ENCODE results near the gene HOXB5.
A peak's percentile ranks its signal among the peaks of the same experiment; 100 is the strongest.

Gene HOXB5

DNA sequence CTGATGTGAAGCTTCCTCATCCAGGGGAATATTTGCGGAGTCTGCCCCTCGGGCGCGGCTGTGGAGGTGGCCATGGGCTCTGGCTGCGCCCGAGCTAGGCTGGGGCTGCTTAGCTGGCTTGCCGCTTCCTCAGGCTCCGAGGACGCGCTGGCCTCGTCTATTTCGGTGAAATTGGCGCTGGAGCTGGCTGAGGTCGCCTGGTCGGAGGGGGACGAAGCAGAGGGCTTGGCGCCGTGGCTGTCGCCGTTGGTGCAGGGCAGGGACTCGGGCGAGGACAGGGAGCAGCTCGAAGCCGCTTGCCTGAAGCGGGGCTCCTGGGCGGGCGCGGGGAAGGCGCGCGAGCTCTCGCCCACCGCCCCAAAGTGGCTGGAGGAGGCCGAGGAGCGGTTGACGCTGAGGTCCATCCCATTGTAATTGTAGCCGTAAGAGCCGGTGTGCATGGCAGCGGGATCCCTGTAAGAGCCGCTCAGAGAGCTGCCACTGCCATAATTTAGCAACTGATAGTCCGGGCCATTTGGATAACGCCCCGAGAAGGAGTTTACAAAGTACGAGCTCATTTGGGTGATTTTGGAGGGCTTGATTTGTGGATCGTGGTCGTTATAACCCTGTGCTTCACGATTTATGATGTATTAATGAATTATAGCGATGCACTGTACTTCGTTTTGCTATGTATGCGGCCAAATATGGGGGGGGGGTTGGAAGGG is at the start of gene HOXB5:
HOXB5 (minus strand) TSS at position 654 of the 704 bp plus-strand sequence; CDS start at position 557, 97 bp downstream.
- TF ChIP-seq, protein P1, sequence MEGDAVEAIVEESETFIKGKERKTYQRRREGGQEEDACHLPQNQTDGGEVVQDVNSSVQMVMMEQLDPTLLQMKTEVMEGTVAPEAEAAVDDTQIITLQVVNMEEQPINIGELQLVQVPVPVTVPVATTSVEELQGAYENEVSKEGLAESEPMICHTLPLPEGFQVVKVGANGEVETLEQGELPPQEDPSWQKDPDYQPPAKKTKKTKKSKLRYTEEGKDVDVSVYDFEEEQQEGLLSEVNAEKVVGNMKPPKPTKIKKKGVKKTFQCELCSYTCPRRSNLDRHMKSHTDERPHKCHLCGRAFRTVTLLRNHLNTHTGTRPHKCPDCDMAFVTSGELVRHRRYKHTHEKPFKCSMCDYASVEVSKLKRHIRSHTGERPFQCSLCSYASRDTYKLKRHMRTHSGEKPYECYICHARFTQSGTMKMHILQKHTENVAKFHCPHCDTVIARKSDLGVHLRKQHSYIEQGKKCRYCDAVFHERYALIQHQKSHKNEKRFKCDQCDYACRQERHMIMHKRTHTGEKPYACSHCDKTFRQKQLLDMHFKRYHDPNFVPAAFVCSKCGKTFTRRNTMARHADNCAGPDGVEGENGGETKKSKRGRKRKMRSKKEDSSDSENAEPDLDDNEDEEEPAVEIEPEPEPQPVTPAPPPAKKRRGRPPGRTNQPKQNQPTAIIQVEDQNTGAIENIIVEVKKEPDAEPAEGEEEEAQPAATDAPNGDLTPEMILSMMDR (IDR thresholded peaks at IDR 0.05; ENCODE audit: low read length, missing control alignments): no peak
- no peak for DNase-seq (ENCODE audit: low read depth)
- H3K4me3 ChIP-seq (replicated peaks; ENCODE audit: low read depth, low read length): peak within 1 kb of the TSS; percentile 48

- no peak for DNase-seq (ENCODE audit: low read depth)
- TF ChIP-seq, protein P1 (IDR thresholded peaks at IDR 0.05; ENCODE audit: low read length, missing control alignments): no peak
- H3K4me3 ChIP-seq (replicated peaks; ENCODE audit: low read depth, low read length): no peak overlapping the region
Measured at GRCh38 chr17:48642843-48643696, 49.5 kb upstream of the HOXB5 start.

DNA sequence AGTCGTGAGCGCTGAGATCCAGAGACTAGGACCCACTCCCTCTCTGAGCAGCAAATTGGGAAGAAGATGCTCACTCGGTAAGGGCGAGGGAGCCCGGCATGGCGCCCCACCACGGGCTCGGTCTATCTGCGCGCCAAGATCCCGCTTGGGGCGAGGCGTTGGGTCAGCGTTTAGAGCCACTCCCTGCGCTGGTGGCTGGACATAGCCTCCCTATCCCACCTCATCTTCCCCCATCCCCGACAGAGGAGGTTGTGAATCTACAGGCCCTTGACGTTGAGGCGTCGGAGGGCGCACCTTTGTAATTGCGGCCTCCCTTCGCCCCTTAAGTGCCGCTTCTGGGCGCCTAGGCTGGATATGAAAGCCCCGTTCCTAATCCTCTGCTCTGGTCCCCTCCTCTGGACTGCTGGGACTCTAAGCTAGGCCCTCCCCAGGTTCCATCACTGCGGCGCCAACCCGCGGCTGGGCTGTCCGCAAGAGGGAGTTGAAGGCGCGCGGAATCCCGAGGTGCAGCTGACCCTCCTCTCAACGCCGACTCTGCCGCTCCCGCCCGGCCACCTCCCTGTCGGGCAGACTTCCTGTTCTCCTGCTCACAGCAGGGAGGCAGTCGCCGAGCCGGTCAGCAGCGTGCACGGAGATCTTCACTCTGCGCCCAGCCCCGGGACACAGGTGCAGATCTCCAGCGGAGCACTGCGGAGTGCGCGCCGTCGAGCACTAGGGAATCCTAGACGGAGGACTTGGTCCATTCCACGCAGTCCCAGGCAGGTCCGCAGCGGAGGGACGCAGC is 48.7 kb upstream of the HOXB5 start:
- H3K4me3 ChIP-seq (replicated peaks; ENCODE audit: low read depth, low read length): no peak overlapping the region
- DNase-seq (ENCODE audit: low read depth): no peak
- TF ChIP-seq, protein P1 (IDR thresholded peaks at IDR 0.05; ENCODE audit: low read length, missing control alignments): no peak

DNA sequence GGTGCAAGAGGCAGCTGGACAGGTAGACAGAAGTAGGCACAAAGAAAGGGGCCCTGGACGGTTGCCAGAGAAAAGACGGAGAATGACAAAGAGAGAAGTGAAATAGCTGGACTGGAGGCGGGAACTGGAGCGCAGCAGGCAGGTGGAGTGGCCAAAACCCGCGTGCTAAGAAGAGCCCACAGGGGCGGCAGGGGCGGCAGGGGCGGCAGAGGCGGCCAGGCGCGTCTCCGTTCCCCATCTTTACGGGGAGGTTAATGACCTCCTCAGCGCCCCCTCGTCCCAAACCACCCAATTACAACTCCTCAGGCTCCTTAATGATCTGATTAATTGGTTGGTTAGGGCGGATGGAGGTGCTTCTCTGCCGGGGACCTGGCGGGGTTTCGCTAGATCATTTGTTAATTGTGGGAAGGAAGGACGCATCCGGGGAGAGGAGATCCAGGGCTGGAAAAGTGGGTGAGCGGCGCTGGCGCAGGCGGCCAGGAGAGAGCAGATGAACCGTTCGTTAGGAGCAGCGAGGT is 48.0 kb upstream of the HOXB5 start:
- H3K4me3 ChIP-seq (replicated peaks; ENCODE audit: low read depth, low read length): no peak overlapping the region
- no peak for DNase-seq (ENCODE audit: low read depth)
- TF ChIP-seq, protein P1 (IDR thresholded peaks at IDR 0.05; ENCODE audit: low read length, missing control alignments): no peak

GRCh38 chr17:48640858-48641180 is 47.2 kb upstream of the HOXB5 start:
- TF ChIP-seq, protein P1 (IDR thresholded peaks at IDR 0.05; ENCODE audit: low read length, missing control alignments): no peak

DNA sequence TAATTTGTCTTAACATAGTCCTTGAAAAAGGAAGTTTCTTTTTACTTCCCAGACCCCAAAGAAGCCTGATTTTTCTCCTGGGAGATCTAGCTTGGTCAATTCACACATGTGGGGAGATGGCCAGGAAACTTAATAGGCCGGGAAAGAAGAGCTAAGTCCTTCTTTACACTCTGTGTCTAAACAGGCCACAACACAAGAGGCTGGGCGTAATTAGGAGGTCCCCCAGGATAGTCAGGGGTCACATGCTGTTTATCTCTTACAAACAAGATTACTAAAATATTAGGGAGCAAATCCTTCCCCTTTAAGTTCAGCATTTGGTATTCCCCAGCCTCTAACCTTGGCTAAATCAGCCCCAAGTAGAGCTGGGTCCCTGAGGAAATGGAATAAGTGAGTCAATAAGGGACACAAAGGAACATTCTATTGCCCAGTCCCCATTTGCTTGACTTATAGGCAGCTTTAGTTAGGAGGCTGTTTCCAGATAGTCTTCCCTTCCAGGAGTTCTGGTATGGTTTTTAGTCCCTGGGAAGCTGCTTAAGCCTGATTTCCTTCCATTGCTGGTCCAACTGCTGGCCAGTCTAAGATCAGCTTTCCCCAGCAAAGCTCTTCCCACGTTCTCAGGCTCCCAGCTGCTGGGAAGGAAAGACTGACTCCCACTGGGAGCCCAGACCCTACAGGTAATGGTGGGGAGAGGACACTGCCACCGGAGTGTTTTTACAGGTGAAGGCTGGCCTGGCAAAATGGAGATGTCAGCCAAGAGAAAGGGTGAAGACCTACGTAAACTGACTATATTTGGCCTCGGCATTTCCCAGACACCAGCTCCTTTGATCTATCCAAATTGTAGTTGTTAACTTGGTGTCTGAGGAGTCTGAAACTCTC is 46.6 kb upstream of the HOXB5 start:
- DNase-seq (ENCODE audit: low read depth): no peak
- TF ChIP-seq, protein P1 (IDR thresholded peaks at IDR 0.05; ENCODE audit: low read length, missing control alignments): no peak
- no peak overlapping the region for H3K4me3 ChIP-seq (replicated peaks; ENCODE audit: low read depth, low read length)

More at GRCh38 chr17:48640858-48641180, 47.2 kb upstream of the HOXB5 start:
- H3K4me3 ChIP-seq (replicated peaks; ENCODE audit: low read depth, low read length): no peak overlapping the region
- no peak for DNase-seq (ENCODE audit: low read depth)
